Measurements from ENCODE around the gene PHOSPHO2. TPM values are rescaled to one million over a fixed set of nuclear protein-coding genes. Genes with fewer than 3 reads are reported as not detected.
A peak's percentile ranks its signal among the peaks of the same experiment; 100 is the strongest.
"Not testable (repeated sequence)": the region's sequence is repeated elsewhere in the genome, so short reads cannot be mapped to it uniquely, and the experiment has no call there.

The PHOSPHO2 gene
- total and polyA plus RNA-seq, 5 donors from 2014 or later: 2.2 to 5.5 (median 4.4) TPM

GRCh38 chr2:169684712-169685111, 9.6 kb upstream of the PHOSPHO2 start:
- not testable (repeated sequence) for H3K36me3 ChIP-seq (ENCODE audit: control insufficient read depth, insufficient read depth, low read length); H3K27me3 Mint-ChIP-seq; H3K27ac Mint-ChIP-seq; H3K4me3 ChIP-seq (ENCODE audit: low read depth, low read length); H3K27me3 ChIP-seq (ENCODE audit: control insufficient read depth, insufficient read depth, low read length); ATAC-seq (ENCODE audit: low read depth in 2 of 2); H3K4me3 Mint-ChIP-seq; H3K4me1 ChIP-seq (ENCODE audit: control insufficient read depth, insufficient read depth, low read length, poor library complexity, severe bottlenecking); H3K27ac ChIP-seq (ENCODE audit: insufficient read depth, low read length, poor library complexity, severe bottlenecking); DNase-seq; H3K9me3 ChIP-seq (ENCODE audit: control insufficient read depth in 2 of 2, low read length in 2 of 2); H3K4me1 Mint-ChIP-seq; H3K36me3 Mint-ChIP-seq
- H3K9me3 Mint-ChIP-seq: peaks cover 1 to 10% (median 4%) of the 10 kb centered on the region in 7 donors

GRCh38 chr2:169686825-169687224, 7.4 kb upstream of the PHOSPHO2 start:
- H3K9me3 ChIP-seq (ENCODE audit: control insufficient read depth in 2 of 2, low read length in 2 of 2): peaks cover 13 to 16% of the 10 kb centered on the region in 2 experiments
- not testable (repeated sequence) for H3K4me1 ChIP-seq (ENCODE audit: control insufficient read depth, insufficient read depth, low read length, poor library complexity, severe bottlenecking); H3K4me1 Mint-ChIP-seq; H3K4me3 ChIP-seq (ENCODE audit: low read depth, low read length); H3K36me3 ChIP-seq (ENCODE audit: control insufficient read depth, insufficient read depth, low read length); DNase-seq; ATAC-seq (ENCODE audit: low read depth in 2 of 2); H3K4me3 Mint-ChIP-seq; H3K36me3 Mint-ChIP-seq; H3K27ac ChIP-seq (ENCODE audit: insufficient read depth, low read length, poor library complexity, severe bottlenecking); H3K27me3 ChIP-seq (ENCODE audit: control insufficient read depth, insufficient read depth, low read length); H3K27ac Mint-ChIP-seq
- Mint-ChIP-seq H3K9me3 (peaks cover 1 to 17% (median 8%) of the 10 kb centered on the region in 7 donors), H3K27me3 (peaks cover 18% of the 10 kb centered on the region)

GRCh38 chr2:169687943-169688342, 6.3 kb upstream of the PHOSPHO2 start:
- not testable (repeated sequence) for H3K4me1 Mint-ChIP-seq; H3K27ac Mint-ChIP-seq; H3K27ac ChIP-seq (ENCODE audit: insufficient read depth, low read length, poor library complexity, severe bottlenecking); DNase-seq; ATAC-seq (ENCODE audit: low read depth in 2 of 2); H3K4me3 Mint-ChIP-seq; H3K36me3 Mint-ChIP-seq; H3K4me1 ChIP-seq (ENCODE audit: control insufficient read depth, insufficient read depth, low read length, poor library complexity, severe bottlenecking); H3K36me3 ChIP-seq (ENCODE audit: control insufficient read depth, insufficient read depth, low read length); H3K4me3 ChIP-seq (ENCODE audit: low read depth, low read length)
- Mint-ChIP-seq H3K27me3 (peaks cover 28% of the 10 kb centered on the region), H3K9me3 (peaks cover 1 to 22% (median 8%) of the 10 kb centered on the region in 7 donors)
- Histone ChIP-seq H3K27me3 (ENCODE audit: control insufficient read depth, insufficient read depth, low read length) (peaks cover 12% of the 10 kb centered on the region), H3K9me3 (ENCODE audit: control insufficient read depth in 2 of 2, low read length in 2 of 2) (peaks cover 13 to 16% of the 10 kb centered on the region in 2 experiments)

GRCh38 chr2:169690958-169691357, 3.3 kb upstream of the PHOSPHO2 start:
- Histone ChIP-seq H3K27ac (ENCODE audit: insufficient read depth, low read length, poor library complexity, severe bottlenecking) (no peak overlapping the region), H3K27me3 (ENCODE audit: control insufficient read depth, insufficient read depth, low read length) (peaks cover 12% of the 10 kb centered on the region), H3K4me1 (ENCODE audit: control insufficient read depth, insufficient read depth, low read length, poor library complexity, severe bottlenecking) (peaks cover 12% of the 10 kb centered on the region), H3K36me3 (ENCODE audit: control insufficient read depth, insufficient read depth, low read length) (no peaks in the 10 kb centered on the region), H3K4me3 (ENCODE audit: low read depth, low read length) (no peak overlapping the region), H3K9me3 (ENCODE audit: control insufficient read depth in 2 of 2, low read length in 2 of 2) (peaks cover 13 to 16% of the 10 kb centered on the region in 2 experiments)
- no peak for DNase-seq
- peaks cover 13 to 20% (median 17%) of the 10 kb centered on the region in 4 donors for H3K4me1 Mint-ChIP-seq
- H3K9me3 Mint-ChIP-seq: peaks cover 1 to 22% (median 8%) of the 10 kb centered on the region in 7 donors
- peaks cover 41% of the 10 kb centered on the region for H3K27me3 Mint-ChIP-seq
- no peak overlapping the region for H3K4me3 Mint-ChIP-seq
- H3K36me3 Mint-ChIP-seq: peaks cover 3% of the 10 kb centered on the region
- no peak for ATAC-seq (ENCODE audit: low read depth in 2 of 2)
- H3K27ac Mint-ChIP-seq: no peak overlapping the region

GRCh38 chr2:169692718-169693117, 1.6 kb upstream of the PHOSPHO2 start:
- H3K4me1 ChIP-seq (ENCODE audit: control insufficient read depth, insufficient read depth, low read length, poor library complexity, severe bottlenecking): peaks cover 12% of the 10 kb centered on the region
- Mint-ChIP-seq H3K4me1 (peaks cover 13 to 20% (median 17%) of the 10 kb centered on the region in 4 donors), H3K27me3 (peaks cover 41% of the 10 kb centered on the region), H3K4me3 (no peak overlapping the region), H3K36me3 (peaks cover 3% of the 10 kb centered on the region), H3K9me3 (peaks cover 1 to 22% (median 8%) of the 10 kb centered on the region in 7 donors), H3K27ac (peak overlapping the region in 1 of 3 donors; percentile 38)
- no peaks in the 10 kb centered on the region for H3K36me3 ChIP-seq (ENCODE audit: control insufficient read depth, insufficient read depth, low read length)
- no peak overlapping the region for H3K4me3 ChIP-seq (ENCODE audit: low read depth, low read length)
- ATAC-seq (ENCODE audit: low read depth in 2 of 2) (no peak), DNase-seq (no peak)
- H3K27me3 ChIP-seq (ENCODE audit: control insufficient read depth, insufficient read depth, low read length): peaks cover 12% of the 10 kb centered on the region
- peaks cover 13 to 16% of the 10 kb centered on the region in 2 experiments for H3K9me3 ChIP-seq (ENCODE audit: control insufficient read depth in 2 of 2, low read length in 2 of 2)
- no peak overlapping the region for H3K27ac ChIP-seq (ENCODE audit: insufficient read depth, low read length, poor library complexity, severe bottlenecking)

GRCh38 chr2:169693360-169693759, 909 bp upstream of the PHOSPHO2 start:
- Mint-ChIP-seq H3K27ac (peak overlapping the region in 2 of 3 donors; percentile 99 to 100), H3K4me3 (peak overlapping the region; percentile 87 to 89 (median 88)), H3K27me3 (peaks cover 40% of the 10 kb centered on the region), H3K36me3 (peaks cover 3% of the 10 kb centered on the region), H3K9me3 (peaks cover 1 to 20% (median 8%) of the 10 kb centered on the region in 7 donors), H3K4me1 (peaks cover 15 to 22% (median 18%) of the 10 kb centered on the region in 4 donors)
- DNase-seq: peak; percentile 11 to 40 (median 15)
- Histone ChIP-seq H3K27me3 (ENCODE audit: control insufficient read depth, insufficient read depth, low read length) (peaks cover 12% of the 10 kb centered on the region), H3K9me3 (ENCODE audit: control insufficient read depth in 2 of 2, low read length in 2 of 2) (peaks cover 13 to 16% of the 10 kb centered on the region in 2 experiments), H3K4me1 (ENCODE audit: control insufficient read depth, insufficient read depth, low read length, poor library complexity, severe bottlenecking) (peaks cover 12% of the 10 kb centered on the region), H3K27ac (ENCODE audit: insufficient read depth, low read length, poor library complexity, severe bottlenecking) (peak overlapping the region; percentile 92), H3K36me3 (ENCODE audit: control insufficient read depth, insufficient read depth, low read length) (no peaks in the 10 kb centered on the region), H3K4me3 (ENCODE audit: low read depth, low read length) (peak overlapping the region; percentile 82)
- no peak for ATAC-seq (ENCODE audit: low read depth in 2 of 2)

GRCh38 chr2:169694894-169695260, 608 bp downstream of the PHOSPHO2 start:
- peak overlapping the region; percentile 92 for H3K27ac ChIP-seq (ENCODE audit: insufficient read depth, low read length, poor library complexity, severe bottlenecking)
- peaks cover 12% of the 10 kb centered on the region for H3K4me1 ChIP-seq (ENCODE audit: control insufficient read depth, insufficient read depth, low read length, poor library complexity, severe bottlenecking)
- H3K27me3 ChIP-seq (ENCODE audit: control insufficient read depth, insufficient read depth, low read length): peaks cover 10% of the 10 kb centered on the region
- DNase-seq (no peak), ATAC-seq (ENCODE audit: low read depth in 2 of 2) (no peak)
- peak overlapping the region; percentile 82 for H3K4me3 ChIP-seq (ENCODE audit: low read depth, low read length)
- peaks cover 15 to 25% (median 19%) of the 10 kb centered on the region in 4 donors for H3K4me1 Mint-ChIP-seq
- peaks cover 35% of the 10 kb centered on the region for H3K27me3 Mint-ChIP-seq
- H3K9me3 ChIP-seq (ENCODE audit: control insufficient read depth in 2 of 2, low read length in 2 of 2): peaks cover 9 to 16% of the 10 kb centered on the region in 2 experiments
- peaks cover 8% of the 10 kb centered on the region for H3K36me3 Mint-ChIP-seq
- H3K9me3 Mint-ChIP-seq: peaks cover 0 to 16% (median 4%) of the 10 kb centered on the region in 7 donors
- H3K27ac Mint-ChIP-seq: peak overlapping the region in 2 of 3 donors; percentile 99 to 100
- no peaks in the 10 kb centered on the region for H3K36me3 ChIP-seq (ENCODE audit: control insufficient read depth, insufficient read depth, low read length)
- H3K4me3 Mint-ChIP-seq: peak overlapping the region; percentile 87 to 89 (median 88)

- peaks cover 7% of the 10 kb centered on the region for H3K27me3 ChIP-seq (ENCODE audit: control insufficient read depth, insufficient read depth, low read length)
- peaks cover under 1 to 3% of the 10 kb centered on the region in 2 experiments for H3K9me3 ChIP-seq (ENCODE audit: control insufficient read depth in 2 of 2, low read length in 2 of 2)
- peaks cover 0 to 10% (median 1%) of the 10 kb centered on the region in 7 donors for H3K9me3 Mint-ChIP-seq
- peaks cover 12% of the 10 kb centered on the region for H3K36me3 Mint-ChIP-seq
- H3K4me1 Mint-ChIP-seq: peaks cover 15 to 25% (median 19%) of the 10 kb centered on the region in 4 donors
- H3K4me3 ChIP-seq (ENCODE audit: low read depth, low read length): no peak overlapping the region
- peaks cover 27% of the 10 kb centered on the region for H3K27me3 Mint-ChIP-seq
- no peak overlapping the region for H3K27ac ChIP-seq (ENCODE audit: insufficient read depth, low read length, poor library complexity, severe bottlenecking)
- DNase-seq (no peak), ATAC-seq (ENCODE audit: low read depth in 2 of 2) (no peak)
- no peak overlapping the region for H3K4me3 Mint-ChIP-seq
- H3K4me1 ChIP-seq (ENCODE audit: control insufficient read depth, insufficient read depth, low read length, poor library complexity, severe bottlenecking): peaks cover 12% of the 10 kb centered on the region
- no peak overlapping the region for H3K27ac Mint-ChIP-seq
- H3K36me3 ChIP-seq (ENCODE audit: control insufficient read depth, insufficient read depth, low read length): no peaks in the 10 kb centered on the region
Measured at GRCh38 chr2:169696381-169696780, 2.1 kb downstream of the PHOSPHO2 start.

Measured in CD4-positive, CD25-positive, alpha-beta regulatory T cell (primary cell).